Ovary (tissue), 9 donors: ENCODE results near the gene GATD1. TPM values are rescaled to one million over a fixed set of nuclear protein-coding genes. Genes with fewer than 3 reads are reported as not detected.

Experiments
- DNase-seq, 5 donors: peaks; one replicate each; pipeline ENCODE4 v3.0.0-alpha.2; 2019 to 2020
- H3K27ac ChIP-seq, 2 donors: fragments of 200-600 bp; one replicate each; pipeline versions ENCODE4 v1.5.1 to v1.8.0; 2019 to 2022
- H3K27me3 ChIP-seq: fragments of 200-600 bp; one replicate; pipeline ENCODE4 v1.8.0; 2022
- H3K36me3 ChIP-seq: fragments of 200-600 bp; sonication (generic); one replicate; pipeline ENCODE4 v1.5.1; 2019
- H3K4me1 ChIP-seq: one replicate; pipeline ENCODE4 v1.8.1; 2013; ENCODE audit warnings: mild to moderate bottlenecking, moderate library complexity; ENCODE audit not compliant: insufficient read depth
- H3K4me3 ChIP-seq: fragments of 200-600 bp; sonication (generic); one replicate; pipeline ENCODE4 v1.5.1; 2017
- H3K9me3 ChIP-seq, 2 donors: fragments of 200-600 bp in 1 of 2; sonication (generic) in 1 of 2; one replicate each; pipeline versions ENCODE4 v1.5.1 to v1.8.1; 2013 to 2019; ENCODE audit warnings: mild to moderate bottlenecking in 1 of 2, moderate library complexity in 1 of 2
- CTCF ChIP-seq, 3 donors: fragments of 450-650 bp in 2 of 3; fragments of 200-600 bp in 1 of 3; IDR thresholded peaks; one replicate each; pipeline versions ENCODE4 v1.5.1 to v1.8.0; 2016 to 2022; ENCODE audit warnings: antibody characterized with exemption in 3 of 3, mild to moderate bottlenecking in 1 of 3
- EP300 ChIP-seq: sonication (generic); formaldehyde crosslinking; IDR thresholded peaks from one replicate; pipeline ENCODE4 v1.6.1; 2017; ENCODE audit warnings: antibody characterized with exemption
- POLR2A ChIP-seq: fragments of 450-650 bp; IDR thresholded peaks from one replicate; pipeline ENCODE4 v1.6.1; 2017; ENCODE audit warnings: antibody characterized with exemption, mild to moderate bottlenecking, moderate library complexity
- WGBS, 3 donors: extraction: QIAGEN DNeasy Blood & Tissue Kit in 1 of 3; methylation state at CpG; one replicate each; pipeline versions ENCODE4 v1.1.5 to v1.1.7; 2013 to 2017; 5-methylcytosine and 5-hydroxymethylcytosine counted together
- intact Hi-C, 4 donors: fragments of 100-400 bp; cut with DNase I; formaldehyde crosslinking; loops; one replicate each; pipeline versions ENCODE4 v1.11.0 to v1.15.1; 2022 to 2023
- polyA plus RNA-seq, 2 donors: library from polyadenylated mRNA; stranded (reverse); fragments of 200-250 nt in 1 of 2; fragments of 350-450 nt in 1 of 2; fragmentation: Illumina TruSeq in 1 of 2; extraction: RNeasy Lipid Tissue Mini Kit (QIAGEN cat#74804) in 1 of 2; gene quantifications; one replicate each; pipeline ENCODE4 v1.2.3, GENCODE V29; 2013 to 2014
- small RNA-seq: library from RNA; depleted of rRNA; stranded (forward); fragments of <200 nt; gene quantifications from one replicate; pipeline ENCODE3, GENCODE V24; 2016
- total RNA-seq, 7 donors: library from RNA; depleted of rRNA in 2 of 7; stranded (reverse); fragments of >200 nt in 2 of 7; fragmentation: NEBNext Ultra II Directional in 3 of 7; extraction: Animal tissue kit (Norgen Biotek cat#: 25700) in 3 of 7; gene quantifications; one replicate each; pipeline versions ENCODE4 v1.1.0 to v1.2.4, GENCODE V29; 2016 to 2023
- donor health status: DM: no; HTN: no; CAD: no; lungs with moderate emphysema.
- donor health status: DM: no; HTN: no; CAD: no.
- donor health status: Bipolar disorder and iron deficiency.
- donor health status: DM: yes; HTN: yes; CAD: no.
- donor health status: DM: no; HTN: no; CAD: no.
- donor health status: DM: yes; HTN: yes; CAD: no.

The GATD1 gene
- total and polyA plus RNA-seq, 9 donors, result 9.4 to 79.8 (median 56.6) TPM

GRCh38 chr11:720642-721246 lies 56.5 kb downstream of the GATD1 start:
- Histone ChIP-seq H3K4me1 (peaks cover 6% of the 10 kb centered on the region), H3K27ac (no peak overlapping the region), H3K27me3 (no peaks in the 10 kb centered on the region), H3K9me3 (no peaks in the 10 kb centered on the region), H3K4me3 (no peak overlapping the region), H3K36me3 (no peaks in the 10 kb centered on the region)
- intact Hi-C loops, result loop anchor here in 2 of 4 donors (5.0 kb wide), 2 partner anchors 163 to 168 kb away; no protein-coding TSS in a partner anchor
- peak in 4 of 5 donors; percentile 54 to 65 (median 60) for DNase-seq
- no peak for TF ChIP-seq POLR2A
- TF ChIP-seq CTCF (IDR thresholded peaks at IDR 0.05), result no peak
- no peak for TF ChIP-seq EP300
- 3 to 17% (median 12%) methylated on average over 35 to 53 of the region's 53 CpGs for WGBS, 3 donors

DNA sequence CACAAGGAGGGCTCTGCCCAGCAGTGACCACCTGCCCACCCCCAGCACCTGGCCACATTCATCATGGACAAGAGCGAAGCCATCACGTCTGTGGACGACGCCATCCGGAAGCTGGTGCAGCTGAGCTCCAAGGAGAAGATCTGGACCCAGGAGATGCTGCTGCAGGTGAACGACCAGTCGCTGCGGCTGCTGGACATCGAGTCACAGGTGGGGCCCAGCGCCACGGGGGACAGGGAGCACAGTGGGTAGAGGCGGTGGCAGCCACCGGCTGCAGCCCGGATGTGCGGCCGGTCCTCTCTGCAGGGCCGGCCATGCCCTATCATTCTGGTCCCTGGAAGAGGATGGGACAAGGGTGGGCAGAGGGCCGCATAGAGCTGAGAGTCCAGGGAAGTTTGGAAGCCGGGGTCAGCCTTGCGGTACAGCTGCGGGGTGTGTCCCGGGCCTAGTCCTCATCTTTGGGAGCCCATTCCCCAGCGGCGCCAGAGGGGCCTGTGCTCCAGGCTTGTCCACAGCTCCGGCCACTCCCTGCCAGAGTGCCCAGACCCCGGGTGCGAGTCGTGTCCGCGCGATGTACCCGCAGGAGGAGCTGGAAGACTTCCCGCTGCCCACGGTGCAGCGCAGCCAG lies 57.2 kb downstream of the GATD1 start:
- DNase-seq, result no peak
- H3K9me3 ChIP-seq, result no peaks in the 10 kb centered on the region
- no peaks in the 10 kb centered on the region for H3K36me3 ChIP-seq
- intact Hi-C loops, result loop anchor here in 2 of 4 donors (5.0 kb wide), 2 partner anchors 163 to 168 kb away; no protein-coding TSS in a partner anchor
- TF ChIP-seq CTCF (IDR thresholded peaks at IDR 0.05) (no peak), POLR2A (no peak), EP300 (no peak)
- no peak overlapping the region for H3K4me3 ChIP-seq
- peaks cover 6% of the 10 kb centered on the region for H3K4me1 ChIP-seq
- WGBS, 3 donors, result 55 to 73% (median 69%) methylated on average over 32 to 35 of the region's 35 CpGs
- H3K27me3 ChIP-seq, result no peaks in the 10 kb centered on the region
- H3K27ac ChIP-seq, result no peak overlapping the region

- no peak for DNase-seq
- intact Hi-C loops, result loop anchor here in 2 of 4 donors (5.0 kb wide), 2 partner anchors 162 to 167 kb away; no protein-coding TSS in a partner anchor
- H3K27me3 ChIP-seq, result no peaks in the 10 kb centered on the region
- H3K27ac ChIP-seq, result no peak overlapping the region
- no peaks in the 10 kb centered on the region for H3K36me3 ChIP-seq
- H3K9me3 ChIP-seq, result no peaks in the 10 kb centered on the region
- 67 to 80% (median 73%) methylated on average over 33 to 34 of the region's 34 CpGs for WGBS, 3 donors
- peaks cover 6% of the 10 kb centered on the region for H3K4me1 ChIP-seq
- H3K4me3 ChIP-seq, result no peak overlapping the region
- TF ChIP-seq EP300 (no peak), POLR2A (no peak), CTCF (IDR thresholded peaks at IDR 0.05) (no peak)
Measured at GRCh38 chr11:719214-720016, 57.9 kb downstream of the GATD1 start.

Small RNAs within 50 kb of the gene (small RNA-seq; reads per million reads assigned to genes)
- not detected for gene SNORA52

Other genes with a start within 250 kb of the GATD1 start
- gene HRAS, start 241.9 kb downstream of the GATD1 start, total RNA-seq, result 10 to 100 TPM; 21.3 to 49.6 (median 36.3) TPM
- gene HRAS, start 241.9 kb downstream of the GATD1 start, polyA plus RNA-seq, result 10 to 100 TPM in 1 of 2 donors, 1 to 10 TPM in 1; 4.3 to 38.0 TPM
- gene LRRC56, start 240.0 kb downstream of the GATD1 start, total RNA-seq, result 1 to 10 TPM in 6 of 7 donors, under 1 TPM in 1; 0.60 to 6.2 (median 2.0) TPM
- gene LRRC56, start 240.0 kb downstream of the GATD1 start, polyA plus RNA-seq, result 1 to 10 TPM in 1 of 2 donors, not detected in 1; 2.1 TPM
- 1 to 10 TPM in 5 of 7 donors, under 1 TPM in 2; 0.70 to 7.6 (median 1.2) TPM for gene LMNTD2, start 216.7 kb downstream of the GATD1 start, total RNA-seq
- gene LMNTD2, start 216.7 kb downstream of the GATD1 start, polyA plus RNA-seq, result 1 to 10 TPM in 1 of 2 donors, not detected in 1; 1.1 TPM
- 100 to 1,000 TPM in 1 of 7 donors, 10 to 100 TPM in 2, 1 to 10 TPM in 4; 4.7 to 163 (median 9.5) TPM for gene RASSF7, start 216.5 kb downstream of the GATD1 start, total RNA-seq
- 1 to 10 TPM in 1 of 2 donors, not detected in 1; 7.4 TPM for gene RASSF7, start 216.5 kb downstream of the GATD1 start, polyA plus RNA-seq
- 10 to 100 TPM; 15.5 to 34.2 (median 31.0) TPM for gene PHRF1, start 201.0 kb downstream of the GATD1 start, total RNA-seq
- 10 to 100 TPM in 1 of 2 donors, 1 to 10 TPM in 1; 3.8 to 21.3 TPM for gene PHRF1, start 201.0 kb downstream of the GATD1 start, polyA plus RNA-seq
- gene IRF7, start 161.5 kb downstream of the GATD1 start, total RNA-seq, result 10 to 100 TPM in 6 of 7 donors, 1 to 10 TPM in 1; 8.2 to 59.1 (median 17.1) TPM
- 10 to 100 TPM in 1 of 2 donors, under 1 TPM in 1; 0.28 to 22.8 TPM for gene IRF7, start 161.5 kb downstream of the GATD1 start, polyA plus RNA-seq
- 1 to 10 TPM in 1 of 7 donors, under 1 TPM in 2, not detected in 4; 0.20 to 2.3 (median 0.22) TPM for gene CDHR5, start 152.5 kb downstream of the GATD1 start, total RNA-seq
- under 1 TPM in 1 of 2 donors, not detected in 1; 0.07 TPM for gene CDHR5, start 152.5 kb downstream of the GATD1 start, polyA plus RNA-seq
- gene SCT, start 150.3 kb downstream of the GATD1 start, total RNA-seq, result not detected
- gene SCT, start 150.3 kb downstream of the GATD1 start, polyA plus RNA-seq, result under 1 TPM in 1 of 2 donors, not detected in 1; 0.68 TPM
- 1 to 10 TPM in 5 of 7 donors, under 1 TPM in 2; 0.57 to 3.3 (median 1.7) TPM for gene DRD4, start 140.2 kb downstream of the GATD1 start, total RNA-seq
- gene DRD4, start 140.2 kb downstream of the GATD1 start, polyA plus RNA-seq, result under 1 TPM in 1 of 2 donors, not detected in 1; 0.63 TPM
- gene DEAF1, start 82.3 kb downstream of the GATD1 start, total RNA-seq, result 10 to 100 TPM; 15.5 to 43.4 (median 34.1) TPM
- 10 to 100 TPM; 10.2 to 23.9 TPM for gene DEAF1, start 82.3 kb downstream of the GATD1 start, polyA plus RNA-seq
- 10 to 100 TPM; 15.4 to 38.0 (median 30.5) TPM for gene TMEM80, start 81.7 kb downstream of the GATD1 start, total RNA-seq
- gene TMEM80, start 81.7 kb downstream of the GATD1 start, polyA plus RNA-seq, result 10 to 100 TPM; 28.9 to 37.6 TPM
- 10 to 100 TPM; 20.6 to 57.9 (median 34.2) TPM for gene EPS8L2, start 71.3 kb downstream of the GATD1 start, total RNA-seq
- gene EPS8L2, start 71.3 kb downstream of the GATD1 start, polyA plus RNA-seq, result 10 to 100 TPM in 1 of 2 donors, 1 to 10 TPM in 1; 5.9 to 17.4 TPM
- gene TALDO1, start 30.0 kb downstream of the GATD1 start, total RNA-seq, result 100 to 1,000 TPM in 6 of 7 donors, 10 to 100 TPM in 1; 75.0 to 134 (median 117) TPM
- gene TALDO1, start 30.0 kb downstream of the GATD1 start, polyA plus RNA-seq, result 100 to 1,000 TPM in 1 of 2 donors, 10 to 100 TPM in 1; 76.8 to 103 TPM
- under 1 TPM in 1 of 7 donors, not detected in 6; 0.15 TPM for gene CEND1, start 12.6 kb upstream of the GATD1 start, total RNA-seq
- gene CEND1, start 12.6 kb upstream of the GATD1 start, polyA plus RNA-seq, result under 1 TPM in 1 of 2 donors, not detected in 1; 0.07 TPM
- gene SLC25A22, start 20.8 kb upstream of the GATD1 start, total RNA-seq, result 10 to 100 TPM in 6 of 7 donors, 1 to 10 TPM in 1; 6.6 to 23.3 (median 16.7) TPM
- gene SLC25A22, start 20.8 kb upstream of the GATD1 start, polyA plus RNA-seq, result 10 to 100 TPM in 1 of 2 donors, under 1 TPM in 1; 0.42 to 11.3 TPM
- 10 to 100 TPM; 10.1 to 18.1 (median 14.1) TPM for gene PIDD1, start 27.7 kb upstream of the GATD1 start, total RNA-seq
- gene PIDD1, start 27.7 kb upstream of the GATD1 start, polyA plus RNA-seq, result 10 to 100 TPM in 1 of 2 donors, under 1 TPM in 1; 0.23 to 14.0 TPM
- 1,000 to 10,000 TPM in 5 of 7 donors, 100 to 1,000 TPM in 2; 901 to 4,238 (median 3,176) TPM for gene RPLP2, start 32.5 kb upstream of the GATD1 start, total RNA-seq
- gene RPLP2, start 32.5 kb upstream of the GATD1 start, polyA plus RNA-seq, result 1,000 to 10,000 TPM in 1 of 2 donors, 100 to 1,000 TPM in 1; 237 to 2,243 TPM
- gene PNPLA2, start 41.4 kb upstream of the GATD1 start, total RNA-seq, result 10 to 100 TPM; 33.0 to 98.2 (median 83.0) TPM
- gene PNPLA2, start 41.4 kb upstream of the GATD1 start, polyA plus RNA-seq, result 10 to 100 TPM; 12.9 to 91.5 TPM
- gene CRACR2B, start 50.4 kb upstream of the GATD1 start, total RNA-seq, result 1 to 10 TPM; 1.2 to 6.5 (median 3.9) TPM
- gene CRACR2B, start 50.4 kb upstream of the GATD1 start, polyA plus RNA-seq, result 1 to 10 TPM in 1 of 2 donors, under 1 TPM in 1; 0.18 to 5.0 TPM
- 100 to 1,000 TPM in 6 of 7 donors, 10 to 100 TPM in 1; 32.9 to 243 (median 176) TPM for gene CD151, start 55.5 kb upstream of the GATD1 start, total RNA-seq
- 100 to 1,000 TPM in 1 of 2 donors, 10 to 100 TPM in 1; 46.3 to 168 TPM for gene CD151, start 55.5 kb upstream of the GATD1 start, polyA plus RNA-seq
- gene POLR2L, start 65.0 kb upstream of the GATD1 start, total RNA-seq, result 10 to 100 TPM; 26.8 to 89.3 (median 62.7) TPM
- gene POLR2L, start 65.0 kb upstream of the GATD1 start, polyA plus RNA-seq, result 10 to 100 TPM in 1 of 2 donors, 1 to 10 TPM in 1; 4.9 to 67.3 TPM
- 100 to 1,000 TPM in 1 of 7 donors, 10 to 100 TPM in 6; 66.6 to 109 (median 89.7) TPM for gene TSPAN4, start 65.4 kb upstream of the GATD1 start, total RNA-seq
- gene TSPAN4, start 65.4 kb upstream of the GATD1 start, polyA plus RNA-seq, result 100 to 1,000 TPM in 1 of 2 donors, 1 to 10 TPM in 1; 6.4 to 124 TPM
- gene CHID1, start 133.3 kb upstream of the GATD1 start, total RNA-seq, result 10 to 100 TPM; 62.2 to 90.7 (median 75.7) TPM
- gene CHID1, start 133.3 kb upstream of the GATD1 start, polyA plus RNA-seq, result 10 to 100 TPM; 41.0 to 68.1 TPM
- 10 to 100 TPM; 27.7 to 80.1 (median 54.0) TPM for gene AP2A2, start 148.4 kb upstream of the GATD1 start, total RNA-seq
- 100 to 1,000 TPM in 1 of 2 donors, 10 to 100 TPM in 1; 31.1 to 151 TPM for gene AP2A2, start 148.4 kb upstream of the GATD1 start, polyA plus RNA-seq